Keratinocyte (primary cell): Measurements from ENCODE around the gene EMP1.

Experiments used
- CTCF ChIP-seq, 3 experiments: IDR thresholded peaks in 1 of 3; conservative IDR thresholded peaks in 1 of 3; optimal IDR thresholded peaks in 1 of 3; 2 replicates in 2 of 3; 3 replicates in 1 of 3; pipeline versions ENCODE3 to v1.5.1; 2011; ENCODE audit warnings: low read length in 3 of 3, mild to moderate bottlenecking in 3 of 3, moderate library complexity in 2 of 3, control low read depth in 1 of 3, inconsistent platforms in 1 of 3; ENCODE audit not compliant: insufficient read depth in 2 of 3; ENCODE audit errors: extremely low read depth in 1 of 3
- EZH2 ChIP-seq: IDR thresholded peaks from one replicate; pipeline ENCODE4 v1.6.1; 2012; ENCODE audit warnings: inconsistent platforms, mild to moderate bottlenecking, low read length, moderate library complexity

DNA sequence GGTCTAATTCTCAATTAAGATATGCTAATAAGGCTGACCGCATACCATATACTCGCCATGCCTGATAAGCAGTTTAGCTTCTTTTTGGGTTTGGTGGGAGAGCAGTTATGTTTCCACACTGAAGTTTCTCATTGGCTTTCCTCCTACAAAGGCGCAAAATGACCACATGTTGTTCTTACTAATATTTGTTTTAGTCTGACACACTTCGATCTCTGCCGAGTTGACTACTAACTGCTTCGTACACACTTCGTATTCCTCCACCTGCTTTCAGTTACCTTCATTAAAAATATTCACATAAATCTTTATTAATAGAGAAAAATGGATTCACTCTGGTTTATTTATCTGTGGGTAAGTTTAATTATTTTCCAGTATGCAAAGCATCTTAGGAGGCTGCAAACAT, 41.7 kb downstream of the EMP1 start:
- TF ChIP-seq CTCF (optimal IDR thresholded peaks at IDR 0.05 in 1 of 3, IDR thresholded peaks at IDR 0.05 in 1 of 3, conservative IDR thresholded peaks at IDR 0.05 in 1 of 3; ENCODE audit: extremely low read depth in 1 of 3, insufficient read depth in 2 of 3, low read length in 3 of 3), result no peak
- TF ChIP-seq EZH2, result no peak
